Measurements from ENCODE around the gene TMEM273. TPM values are rescaled to one million over a fixed set of nuclear protein-coding genes. Genes with fewer than 3 reads are reported as not detected.
A peak's percentile ranks its signal among the peaks of the same experiment; 100 is the strongest.

The TMEM273 gene
- total RNA-seq, 1 donor, result not detected

DNA sequence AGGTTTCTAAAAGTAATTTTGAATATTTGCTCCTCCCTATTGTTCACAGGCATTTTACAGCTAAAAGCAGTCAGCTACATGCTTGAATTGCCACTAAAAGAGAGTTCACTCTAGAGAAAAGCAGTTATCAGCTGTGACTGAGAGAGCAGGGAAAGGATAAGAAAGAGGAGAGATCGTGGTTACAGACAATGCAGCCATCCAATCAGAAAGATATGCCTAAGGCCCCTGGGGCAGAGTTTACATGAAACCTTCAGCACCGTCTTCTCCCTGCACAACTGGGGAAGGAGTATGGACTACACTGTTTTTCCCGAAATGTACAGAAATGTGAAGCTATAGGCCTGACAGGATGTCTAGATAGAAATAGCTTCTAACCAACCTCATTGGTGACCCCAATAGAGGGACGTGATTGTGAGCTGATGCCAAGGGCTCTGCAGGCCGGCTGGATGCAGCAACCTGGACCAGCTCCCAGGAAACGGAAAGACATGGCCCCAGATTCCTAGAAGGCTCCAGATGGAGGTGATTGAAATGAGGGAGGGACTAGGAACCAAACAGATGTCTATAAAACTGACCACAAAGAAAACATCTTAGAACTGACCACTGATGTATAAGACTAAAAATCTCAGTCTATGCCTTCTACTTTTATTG is 69.6 kb downstream of the TMEM273 start:
- TF ChIP-seq, protein P1, sequence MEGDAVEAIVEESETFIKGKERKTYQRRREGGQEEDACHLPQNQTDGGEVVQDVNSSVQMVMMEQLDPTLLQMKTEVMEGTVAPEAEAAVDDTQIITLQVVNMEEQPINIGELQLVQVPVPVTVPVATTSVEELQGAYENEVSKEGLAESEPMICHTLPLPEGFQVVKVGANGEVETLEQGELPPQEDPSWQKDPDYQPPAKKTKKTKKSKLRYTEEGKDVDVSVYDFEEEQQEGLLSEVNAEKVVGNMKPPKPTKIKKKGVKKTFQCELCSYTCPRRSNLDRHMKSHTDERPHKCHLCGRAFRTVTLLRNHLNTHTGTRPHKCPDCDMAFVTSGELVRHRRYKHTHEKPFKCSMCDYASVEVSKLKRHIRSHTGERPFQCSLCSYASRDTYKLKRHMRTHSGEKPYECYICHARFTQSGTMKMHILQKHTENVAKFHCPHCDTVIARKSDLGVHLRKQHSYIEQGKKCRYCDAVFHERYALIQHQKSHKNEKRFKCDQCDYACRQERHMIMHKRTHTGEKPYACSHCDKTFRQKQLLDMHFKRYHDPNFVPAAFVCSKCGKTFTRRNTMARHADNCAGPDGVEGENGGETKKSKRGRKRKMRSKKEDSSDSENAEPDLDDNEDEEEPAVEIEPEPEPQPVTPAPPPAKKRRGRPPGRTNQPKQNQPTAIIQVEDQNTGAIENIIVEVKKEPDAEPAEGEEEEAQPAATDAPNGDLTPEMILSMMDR (IDR thresholded peaks at IDR 0.05; ENCODE audit: insufficient read depth, low read depth, low read length), result no peak
- no peak for DNase-seq (ENCODE audit: low read depth)
- no peak overlapping the region for H3K4me3 ChIP-seq (ENCODE audit: low read depth, low read length)

DNA sequence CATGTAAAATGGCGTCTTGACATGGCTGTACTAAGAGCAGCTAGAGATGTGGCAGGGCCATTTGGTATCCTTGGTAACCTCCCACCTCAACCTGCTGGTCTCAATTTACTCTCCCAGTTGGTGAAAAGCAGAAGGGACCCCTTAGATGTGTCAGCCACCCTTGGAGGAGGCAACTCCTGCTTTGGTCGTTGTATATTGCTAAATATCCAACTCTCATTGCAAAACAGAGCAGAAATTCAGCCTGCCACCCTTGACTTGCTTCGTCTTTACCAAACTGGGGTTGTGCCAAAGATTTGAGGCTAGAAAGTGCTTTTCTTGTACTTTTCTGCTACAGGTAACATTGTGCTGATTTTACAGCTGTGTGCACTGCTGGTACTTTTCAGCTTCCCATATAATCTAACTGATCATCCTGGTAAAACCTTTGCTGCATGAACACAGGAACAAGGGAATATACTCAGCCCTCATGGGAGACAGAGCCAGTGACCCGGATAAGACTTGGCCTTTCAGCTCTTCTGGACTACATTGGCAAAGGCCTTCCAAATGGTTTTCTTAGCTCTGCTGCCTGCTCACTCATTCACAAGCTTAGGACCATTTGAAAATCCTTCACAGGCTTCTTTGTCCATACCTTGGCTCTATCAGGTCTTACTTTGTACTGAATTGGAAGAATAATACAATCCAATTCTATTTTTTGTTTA is 70.7 kb downstream of the TMEM273 start:
- no peak overlapping the region for H3K4me3 ChIP-seq (ENCODE audit: low read depth, low read length)
- DNase-seq (ENCODE audit: low read depth), result no peak
- TF ChIP-seq, protein P1 (IDR thresholded peaks at IDR 0.05; ENCODE audit: insufficient read depth, low read depth, low read length), result no peak

DNA sequence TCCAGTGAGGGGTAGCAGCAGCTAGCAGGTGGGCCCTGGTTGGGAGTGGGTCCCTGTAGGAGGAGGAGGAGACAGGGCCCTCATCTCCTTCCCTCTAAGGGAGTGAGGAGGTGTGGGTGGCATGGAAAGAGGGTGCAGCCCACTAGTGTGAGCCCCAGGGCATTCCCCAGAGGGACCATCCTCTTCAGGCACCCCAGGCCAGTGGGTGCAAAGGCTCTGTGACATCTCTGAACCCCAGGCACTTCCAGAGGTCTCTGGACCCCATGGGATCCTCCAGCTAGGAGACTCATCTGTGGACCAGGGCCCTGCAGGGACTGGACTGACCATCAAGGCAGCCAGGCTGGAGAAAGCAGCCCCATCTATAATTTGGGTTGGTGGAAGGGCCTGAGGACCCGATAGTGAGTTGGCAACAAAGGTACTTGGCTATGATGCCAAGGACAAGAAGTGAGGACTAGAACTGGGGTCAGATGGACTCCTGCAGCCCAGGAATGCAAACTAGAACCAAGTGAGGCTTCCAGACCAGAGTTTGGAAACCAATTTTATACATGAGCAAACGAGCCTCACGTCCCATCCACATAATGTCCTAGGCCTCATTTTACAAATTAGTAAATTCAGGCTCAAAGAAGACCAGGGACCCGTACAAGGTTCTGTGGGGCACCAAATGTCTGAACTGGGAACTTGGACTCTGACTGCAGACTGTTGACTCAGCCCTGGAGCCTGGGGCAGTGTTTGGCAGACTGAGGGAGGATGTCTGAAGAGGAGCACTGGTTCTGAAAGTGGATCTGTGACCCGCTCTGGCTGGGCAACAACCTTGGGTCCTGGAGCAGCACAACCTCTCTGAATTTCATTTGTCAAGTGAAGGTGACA is 71.4 kb downstream of the TMEM273 start:
- DNase-seq (ENCODE audit: low read depth), result no peak

DNA sequence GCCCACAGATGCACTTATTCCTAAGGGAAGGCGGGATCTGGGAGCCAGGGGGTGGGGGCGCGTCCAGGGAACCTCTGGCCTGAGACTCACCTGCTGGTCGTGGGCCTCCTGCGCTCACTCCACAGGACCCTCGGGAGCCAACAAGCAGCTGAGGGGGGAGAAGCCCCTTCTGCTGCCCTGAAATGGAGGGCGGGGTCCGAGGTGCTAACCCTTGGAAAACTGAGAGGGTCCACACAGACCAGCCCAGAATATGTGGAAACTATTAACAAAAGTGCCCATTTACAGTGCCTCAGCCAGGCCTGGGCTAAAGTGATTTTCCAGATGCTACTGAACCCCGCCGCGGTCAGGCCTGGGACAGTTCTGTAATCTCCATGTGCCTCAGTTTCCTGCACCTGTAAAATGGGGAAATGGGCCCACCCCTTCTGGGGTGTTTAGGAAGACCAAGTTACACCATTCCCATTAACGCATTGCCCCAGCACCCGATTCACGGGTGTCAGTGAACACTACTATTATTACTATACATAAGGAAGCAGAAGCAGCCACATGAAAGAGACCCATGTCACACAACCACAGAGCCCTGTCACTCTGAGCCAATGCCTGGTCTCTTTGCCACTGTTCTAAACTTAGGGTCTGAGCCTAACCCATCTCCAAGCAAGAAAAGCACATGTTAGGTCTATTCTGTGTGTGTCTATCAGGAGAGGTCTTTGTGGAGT is 72.2 kb downstream of the TMEM273 start:
- H3K4me3 ChIP-seq (ENCODE audit: low read depth, low read length), result peak overlapping the region; percentile 27
- TF ChIP-seq, protein P1 (IDR thresholded peaks at IDR 0.05; ENCODE audit: insufficient read depth, low read depth, low read length), result no peak
- no peak for DNase-seq (ENCODE audit: low read depth)

More for the DNA sequence above, 71.4 kb downstream of the TMEM273 start:
- no peak overlapping the region for H3K4me3 ChIP-seq (ENCODE audit: low read depth, low read length)
- TF ChIP-seq, protein P1 (IDR thresholded peaks at IDR 0.05; ENCODE audit: insufficient read depth, low read depth, low read length), result no peak

- TF ChIP-seq, protein P1 (IDR thresholded peaks at IDR 0.05; ENCODE audit: insufficient read depth, low read depth, low read length), result no peak
- DNase-seq (ENCODE audit: low read depth), result no peak
Observed at GRCh38 chr10:49115015-49115795, 73.0 kb downstream of the TMEM273 start, which contains the start of gene VSTM4. Gene VSTM4, minus strand, starts transcription at chr10:49115522. Its CDS starts 37 bp downstream, at chr10:49115485.

GRCh38 chr10:49114718-49115014 is 73.5 kb downstream of the TMEM273 start:
- TF ChIP-seq, protein P1 (IDR thresholded peaks at IDR 0.05; ENCODE audit: insufficient read depth, low read depth, low read length), result peak; percentile 6
- peak overlapping the region; percentile 57 for H3K4me3 ChIP-seq (ENCODE audit: low read depth, low read length)
- DNase-seq (ENCODE audit: low read depth), result peak; percentile 33

More at GRCh38 chr10:49115015-49115795, 73.0 kb downstream of the TMEM273 start, which contains the start of gene VSTM4:
- peak within 1 kb of the TSS; percentile 57 for H3K4me3 ChIP-seq (ENCODE audit: low read depth, low read length)

Measured in fibroblast of villous mesenchyme (primary cell).